GM12891 (cell line): ENCODE measurements around the gene PDP2.
A peak's percentile ranks its signal among the peaks of the same experiment; 100 is the strongest.

ENCODE experiments used
- DNase-seq: peaks from one replicate; pipeline ENCODE4 v3.0.0; 2011; ENCODE audit warnings: low spot score; ENCODE audit not compliant: insufficient read length
- FAIRE-seq: peaks from 2 replicates; lab custom pipeline; 2011; peaks lifted over from hg19 to GRCh38; lab: Jason Lieb, UNC
- PAX5 ChIP-seq: IDR thresholded peaks from 2 replicates; pipeline ENCODE4 v1.6.1; 2011; ENCODE audit warnings: low read length, moderate library complexity, mild to moderate bottlenecking; ENCODE audit not compliant: insufficient read depth, severe bottlenecking
- POLR2A ChIP-seq: IDR thresholded peaks from 2 replicates; pipeline ENCODE4 v1.6.1; 2011; ENCODE audit warnings: low read depth, low read length, control low read depth
- POLR2AphosphoS5 ChIP-seq: IDR thresholded peaks from 2 replicates; pipeline ENCODE4 v1.6.1; 2011; ENCODE audit warnings: low read depth, low read length, control low read depth
- POU2F2 ChIP-seq: IDR thresholded peaks from 2 replicates; pipeline ENCODE4 v1.6.1; 2011; ENCODE audit warnings: low read depth, mild to moderate bottlenecking, control low read depth, low read length, moderate library complexity
- SPI1 ChIP-seq: IDR thresholded peaks from 2 replicates; pipeline ENCODE4 v1.6.1; 2011; ENCODE audit warnings: low read depth, low read length, control low read depth
- TAF1 ChIP-seq: IDR thresholded peaks from 2 replicates; pipeline ENCODE4 v1.6.1; 2011; ENCODE audit warnings: low read depth, low read length, control low read depth

PDP2 gene

DNA sequence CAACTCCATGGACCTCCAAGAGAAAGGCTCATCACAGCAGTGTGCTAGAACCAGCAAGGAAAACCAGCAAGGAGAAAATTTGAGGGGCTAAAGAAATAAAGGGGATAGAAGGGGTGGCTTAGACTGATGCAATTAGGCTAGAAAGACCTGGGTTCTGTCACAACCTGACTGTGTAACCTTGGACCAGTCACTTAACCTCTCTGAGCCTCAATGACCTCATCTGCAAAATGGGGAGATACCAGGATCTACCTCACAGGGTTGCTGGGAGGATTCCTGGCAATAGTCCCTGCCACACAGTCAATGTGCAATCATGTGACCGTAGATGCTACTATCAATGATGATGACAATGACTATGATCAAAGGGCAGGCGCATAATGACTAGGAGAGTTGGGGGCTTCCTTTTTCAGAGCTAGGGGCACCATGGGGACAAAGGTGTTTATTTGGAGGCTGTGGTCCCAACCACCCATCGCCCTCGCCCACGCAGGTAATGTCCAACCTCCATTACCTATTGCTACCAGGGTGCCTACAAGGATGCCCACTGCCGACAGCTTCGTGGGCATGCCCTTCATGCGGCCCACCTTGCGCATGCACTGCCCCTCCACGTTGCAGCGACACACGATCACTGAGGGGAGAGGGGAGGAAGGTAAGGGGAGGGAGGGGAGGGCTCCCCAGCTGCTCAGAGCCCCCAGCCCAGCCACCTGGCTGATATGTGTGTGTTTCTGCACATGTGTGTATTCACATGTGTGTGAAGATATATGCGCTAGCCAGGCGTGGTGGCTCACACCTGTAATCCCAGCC, 28.6 kb downstream of the PDP2 start:
- FAIRE-seq (no peak), DNase-seq (peak; percentile 2)
- no peak for TF ChIP-seq POU2F2
- no peak for TF ChIP-seq POLR2AphosphoS5
- no peak for TF ChIP-seq SPI1
- no peak for TF ChIP-seq POLR2A
- TF ChIP-seq TAF1: no peak
- TF ChIP-seq PAX5: no peak

DNA sequence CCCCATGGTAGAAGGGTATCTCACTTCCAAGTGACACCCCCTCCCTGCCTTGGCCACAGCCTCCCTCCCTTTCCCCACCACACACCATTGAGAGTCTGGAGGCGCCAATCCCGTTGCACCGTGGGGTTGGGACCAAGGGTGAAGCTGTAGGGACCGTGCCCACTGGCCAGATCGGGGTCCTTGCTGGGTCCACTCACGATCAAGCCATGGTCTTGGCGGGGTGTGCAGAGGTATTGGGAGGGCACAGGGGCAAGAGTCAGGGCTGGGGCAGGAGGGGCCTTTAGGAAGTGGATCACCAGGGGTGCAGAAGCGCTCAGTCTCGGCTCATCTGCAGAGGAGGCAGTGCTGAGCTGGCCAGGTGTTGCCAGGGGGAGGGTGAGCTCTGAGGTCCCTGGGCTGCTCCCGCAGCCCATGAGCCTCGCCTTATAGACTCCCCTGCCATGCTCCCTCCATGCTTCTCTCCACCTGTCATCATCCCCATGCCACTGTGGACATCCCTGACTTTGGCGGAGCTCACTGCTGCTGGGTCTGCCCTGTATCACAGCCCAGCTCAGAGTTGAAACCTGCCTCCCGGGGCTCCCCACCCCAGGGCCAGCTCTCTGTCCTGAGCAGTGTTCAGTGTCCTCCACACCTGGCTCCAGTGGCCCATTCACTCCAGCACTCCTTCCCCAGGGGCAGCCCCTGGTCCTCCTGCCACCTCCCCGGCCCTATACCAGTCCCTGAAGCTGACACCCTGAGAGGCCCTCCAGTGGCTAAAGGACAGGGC, 30.0 kb downstream of the PDP2 start:
- TF ChIP-seq POU2F2 (no peak), POLR2AphosphoS5 (no peak), PAX5 (no peak), POLR2A (no peak), TAF1 (no peak), SPI1 (no peak)
- FAIRE-seq (no peak), DNase-seq (no peak)

DNA sequence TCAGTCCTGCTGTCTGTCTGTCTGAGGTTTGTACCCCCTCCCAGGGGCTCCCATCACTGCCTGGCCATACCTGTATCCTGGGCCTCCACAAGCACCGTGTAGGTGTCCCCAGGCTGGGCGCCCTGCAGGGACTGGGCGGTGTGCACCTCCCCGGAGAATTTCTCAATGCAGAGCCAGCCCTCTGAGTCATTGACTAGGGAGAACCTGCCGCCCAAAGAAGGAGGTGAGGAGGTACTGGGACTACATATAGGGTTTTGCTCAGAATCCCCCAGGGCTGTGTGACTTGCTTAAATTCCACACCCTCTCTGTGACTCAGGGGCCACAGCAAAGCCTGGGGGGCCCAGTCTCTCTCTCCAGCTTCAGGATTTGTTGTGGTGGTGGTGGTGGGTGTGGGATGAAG, 30.8 kb downstream of the PDP2 start:
- no peak for TF ChIP-seq POLR2AphosphoS5
- TF ChIP-seq SPI1: no peak
- no peak for TF ChIP-seq TAF1
- TF ChIP-seq PAX5: no peak
- TF ChIP-seq POU2F2: no peak
- no peak for TF ChIP-seq POLR2A
- FAIRE-seq (no peak), DNase-seq (no peak)

DNA sequence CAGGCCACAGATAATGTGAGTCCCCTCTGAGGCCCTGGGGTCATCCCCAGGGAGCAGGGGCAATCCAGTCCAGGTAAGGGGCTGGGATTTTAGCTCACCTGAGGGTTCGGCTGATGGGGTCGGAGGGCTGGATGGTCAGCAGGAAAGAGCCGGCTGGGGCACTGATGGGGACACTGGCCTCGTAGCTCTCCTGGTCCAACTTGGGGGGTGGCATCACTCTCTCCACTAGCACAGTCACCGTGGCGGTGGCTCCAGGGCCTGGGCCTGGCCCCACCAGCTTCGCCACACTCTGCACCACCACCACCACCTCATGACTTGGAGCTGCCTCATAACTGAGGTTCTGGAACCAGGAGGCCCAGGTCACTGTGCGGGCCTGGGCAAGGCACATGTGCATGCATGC, 31.5 kb downstream of the PDP2 start:
- TF ChIP-seq PAX5: no peak
- TF ChIP-seq POLR2A: no peak
- no peak for TF ChIP-seq TAF1
- no peak for TF ChIP-seq POU2F2
- no peak for TF ChIP-seq SPI1
- TF ChIP-seq POLR2AphosphoS5: no peak
- DNase-seq: no peak
- FAIRE-seq: no peak

DNA sequence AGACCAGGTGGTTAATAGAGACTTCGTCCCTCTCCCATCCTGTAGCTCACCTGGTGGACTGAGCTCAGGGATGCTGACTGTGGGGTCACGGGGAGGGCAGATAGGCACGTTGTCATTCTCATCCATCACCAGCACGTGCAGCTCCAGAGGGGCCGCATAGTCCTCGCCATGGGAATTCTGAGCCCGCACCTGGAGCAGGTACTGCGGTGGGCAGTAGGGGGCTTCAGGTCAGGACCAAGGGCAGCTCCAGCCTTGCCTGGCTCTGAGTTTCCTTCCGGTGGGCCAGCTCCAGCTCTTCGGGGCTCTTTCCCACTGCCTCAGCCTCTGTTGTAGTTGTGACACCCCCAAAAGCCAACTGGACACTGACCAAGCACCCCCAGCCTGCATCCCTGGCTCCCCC, 32.8 kb downstream of the PDP2 start:
- FAIRE-seq (no peak), DNase-seq (no peak)
- TF ChIP-seq POU2F2 (no peak), TAF1 (no peak), POLR2AphosphoS5 (no peak), SPI1 (no peak), POLR2A (no peak), PAX5 (no peak)

DNA sequence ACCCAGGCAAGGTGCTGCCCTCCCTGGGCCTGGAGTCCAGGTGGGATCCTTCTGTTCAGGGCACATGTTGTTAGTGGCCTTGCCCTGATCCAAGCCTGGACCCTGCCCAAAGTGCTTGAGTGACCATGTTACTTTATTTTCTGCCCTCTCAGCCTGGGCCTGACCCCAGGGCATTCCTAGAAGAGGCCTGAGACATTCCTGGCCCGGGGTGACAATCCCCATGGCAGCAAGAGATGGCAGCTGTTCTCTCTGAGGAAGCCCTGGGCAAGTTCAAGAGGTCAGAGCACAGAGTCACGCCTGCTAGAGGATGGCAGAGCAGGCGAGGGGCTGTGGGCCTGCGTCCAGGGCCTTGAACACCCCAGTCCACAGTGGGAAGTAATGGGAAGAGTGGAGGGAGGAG, 33.4 kb downstream of the PDP2 start:
- FAIRE-seq (no peak), DNase-seq (no peak)
- TF ChIP-seq SPI1: no peak
- TF ChIP-seq PAX5: no peak
- TF ChIP-seq TAF1: no peak
- TF ChIP-seq POU2F2: no peak

DNA sequence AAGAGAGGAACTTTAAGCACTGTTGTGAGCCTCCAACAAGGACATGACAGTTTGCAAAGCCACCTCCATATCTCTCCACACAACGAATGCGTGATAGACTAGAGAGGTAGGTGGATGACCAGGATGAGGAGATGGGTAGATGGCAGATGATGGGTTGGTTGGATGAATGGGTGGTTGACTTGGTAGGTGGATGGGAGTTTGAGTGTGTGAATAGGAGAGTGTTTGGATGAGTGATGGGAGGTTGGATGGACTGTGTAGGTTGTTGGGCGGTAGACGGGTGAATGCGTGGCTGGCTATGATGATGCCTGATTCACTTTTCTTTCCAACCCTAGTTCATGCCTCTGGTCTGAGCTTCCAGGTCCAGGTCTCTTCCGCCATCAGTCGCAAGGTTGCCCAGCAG, 34.2 kb downstream of the PDP2 start:
- DNase-seq (no peak), FAIRE-seq (no peak)
- TF ChIP-seq POU2F2 (no peak), SPI1 (no peak), POLR2A (no peak), TAF1 (no peak), POLR2AphosphoS5 (no peak), PAX5 (no peak)

DNA sequence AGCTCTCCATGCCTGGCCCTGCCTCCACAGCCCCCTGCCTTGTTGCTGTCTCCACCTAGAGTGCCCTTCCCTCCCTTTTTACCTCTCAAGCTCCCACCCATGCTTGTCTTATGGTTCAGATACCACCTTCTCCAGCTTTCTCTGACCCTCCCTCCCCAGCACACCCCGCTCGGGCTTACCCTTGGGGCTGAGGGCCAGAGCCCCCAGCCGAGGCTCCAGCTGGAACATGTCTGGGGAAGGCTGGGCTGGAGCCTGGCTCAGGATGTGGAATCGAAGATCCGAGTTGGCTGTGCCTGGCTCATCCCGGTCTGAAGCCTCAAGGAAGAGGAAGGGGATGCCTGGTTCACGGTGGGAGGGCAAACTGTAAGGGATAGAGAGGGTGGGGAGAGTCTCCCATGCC, 34.7 kb downstream of the PDP2 start:
- no peak for FAIRE-seq
- DNase-seq: no peak
- no peak for TF ChIP-seq SPI1
- TF ChIP-seq POLR2AphosphoS5: no peak
- no peak for TF ChIP-seq TAF1
- no peak for TF ChIP-seq POU2F2
- no peak for TF ChIP-seq PAX5
- no peak for TF ChIP-seq POLR2A

DNA sequence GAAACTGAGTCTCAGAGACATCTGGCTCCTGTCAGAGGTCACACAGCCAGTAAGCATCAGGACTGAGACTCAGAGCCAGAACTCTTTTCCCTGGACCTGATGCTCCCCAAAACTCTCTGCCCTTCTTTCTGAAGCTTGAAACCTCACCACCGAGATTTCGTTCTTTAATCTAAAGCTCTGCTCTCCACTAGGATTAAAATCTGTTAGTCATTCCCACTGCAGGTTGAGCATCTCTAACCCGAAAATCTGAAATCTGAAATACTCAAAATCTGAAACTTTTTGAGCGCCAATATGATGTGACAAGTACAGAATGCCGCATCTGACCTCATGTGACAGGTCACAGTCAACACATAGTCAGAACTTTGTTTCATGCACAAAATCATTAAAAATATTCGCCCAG, 36.2 kb downstream of the PDP2 start:
- TF ChIP-seq PAX5: no peak
- TF ChIP-seq POLR2A: no peak
- TF ChIP-seq TAF1: no peak
- TF ChIP-seq POLR2AphosphoS5: no peak
- TF ChIP-seq SPI1: no peak
- TF ChIP-seq POU2F2: no peak
- no peak for DNase-seq
- FAIRE-seq: no peak

DNA sequence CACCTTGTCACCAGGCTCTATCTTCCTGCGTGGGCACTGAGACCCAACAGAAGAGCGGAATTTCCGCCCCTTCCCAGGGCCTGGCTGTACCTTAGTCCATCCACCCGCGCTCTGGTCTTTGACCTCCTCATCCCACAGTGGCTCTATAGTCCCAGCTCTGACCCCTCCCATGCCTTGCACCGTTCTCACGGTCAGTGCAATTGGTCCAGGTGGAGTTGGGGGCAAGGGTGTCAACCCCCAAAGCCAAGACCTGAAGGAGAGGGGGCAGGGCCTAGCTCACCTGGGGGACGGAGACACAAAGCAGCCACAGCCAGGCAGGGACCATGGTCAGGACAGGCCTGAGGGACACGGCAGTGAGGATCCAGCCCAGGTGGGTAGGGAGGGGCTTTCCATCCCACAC, 37.4 kb downstream of the PDP2 start:
- FAIRE-seq: no peak
- TF ChIP-seq TAF1 (no peak), SPI1 (no peak), PAX5 (no peak), POU2F2 (no peak), POLR2AphosphoS5 (no peak), POLR2A (no peak)
- no peak for DNase-seq
